GM06990 (cell line): ENCODE measurements around the gene STEAP1.
"Not testable (repeated sequence)": the region's sequence is repeated elsewhere in the genome, so short reads cannot be mapped to it uniquely, and the experiment has no call there.

ENCODE experiments used
- DNase-seq: peaks from one replicate; pipeline ENCODE4 v3.0.0-alpha.2; 2011; ENCODE audit not compliant: insufficient read length; ENCODE audit errors: extremely low read depth
- H3K27me3 ChIP-seq: replicated peaks from 2 replicates; pipeline ENCODE4 v1.6.0; 2011; ENCODE audit warnings: low read length; ENCODE audit not compliant: control insufficient read depth, insufficient read depth
- H3K36me3 ChIP-seq: 2 replicates; pipeline ENCODE4 v1.5.1; 2011; ENCODE audit warnings: low read length; ENCODE audit not compliant: control insufficient read depth, insufficient read depth
- H3K4me3 ChIP-seq: replicated peaks from 2 replicates; pipeline ENCODE4 v1.5.1; 2011; ENCODE audit warnings: low read depth, mild to moderate bottlenecking, control low read depth, low read length
- CTCF ChIP-seq: IDR thresholded peaks from 2 replicates; pipeline ENCODE4 v1.5.1; 2011; ENCODE audit warnings: low read length, control low read depth, mild to moderate bottlenecking, inconsistent platforms; ENCODE audit not compliant: insufficient read depth, poor library complexity, severe bottlenecking

Gene STEAP1

GRCh38 chr7:90149428-90149827 is 4.8 kb upstream of the STEAP1 start:
- H3K27me3 ChIP-seq, H3K4me3 ChIP-seq, H3K36me3 ChIP-seq, DNase-seq: not testable (repeated sequence)
- peak; percentile 49 for TF ChIP-seq CTCF

- DNase-seq, H3K36me3 ChIP-seq, H3K27me3 ChIP-seq, H3K4me3 ChIP-seq: not testable (repeated sequence)
These were observed 2.4 kb upstream of the STEAP1 start for GRCh38 chr7:90151884-90152283.

GRCh38 chr7:90152642-90153253 is 1.5 kb upstream of the STEAP1 start:
- H3K36me3 ChIP-seq, H3K4me3 ChIP-seq, DNase-seq, H3K27me3 ChIP-seq: not testable (repeated sequence)
- TF ChIP-seq CTCF = peak; percentile 35

- Histone ChIP-seq H3K4me3 (no peak overlapping the region), H3K27me3 (no peaks in the 10 kb centered on the region), H3K36me3 (no peaks in the 10 kb centered on the region)
- TF ChIP-seq CTCF = no peak
- no peak for DNase-seq
These were observed 937 bp downstream of the STEAP1 start for GRCh38 chr7:90155206-90155605.

- not testable (repeated sequence) for DNase-seq, H3K36me3 ChIP-seq, H3K27me3 ChIP-seq, H3K4me3 ChIP-seq
These were observed 3.1 kb downstream of the STEAP1 start for GRCh38 chr7:90157331-90157730.

GRCh38 chr7:90157761-90158350 is 3.6 kb downstream of the STEAP1 start:
- not testable (repeated sequence) for H3K36me3 ChIP-seq, H3K27me3 ChIP-seq, H3K4me3 ChIP-seq, DNase-seq

GRCh38 chr7:90163534-90163933 is 9.3 kb downstream of the STEAP1 start:
- no peaks in the 10 kb centered on the region for H3K36me3 ChIP-seq

More at GRCh38 chr7:90163534-90163933, 9.3 kb downstream of the STEAP1 start:
- no peak for TF ChIP-seq CTCF
- no peak for DNase-seq
- H3K4me3 ChIP-seq = no peak overlapping the region
- H3K27me3 ChIP-seq = no peaks in the 10 kb centered on the region
